Measurements from ENCODE around the gene RPA3. TPM values are rescaled to one million over a fixed set of nuclear protein-coding genes. Genes with fewer than 3 reads are reported as not detected.

Gene RPA3
- total RNA-seq, 3 donors from 2014 or later: 18.7 to 24.6 (median 22.3) TPM

GRCh38 chr7:7737674-7738073 is 19.3 kb upstream of the RPA3 start:
- TF ChIP-seq POLR2AphosphoS5 (IDR thresholded peaks at IDR 0.05) (no peak), POLR2A (IDR thresholded peaks at IDR 0.05) (no peak)
- TF ChIP-seq, protein P1, sequence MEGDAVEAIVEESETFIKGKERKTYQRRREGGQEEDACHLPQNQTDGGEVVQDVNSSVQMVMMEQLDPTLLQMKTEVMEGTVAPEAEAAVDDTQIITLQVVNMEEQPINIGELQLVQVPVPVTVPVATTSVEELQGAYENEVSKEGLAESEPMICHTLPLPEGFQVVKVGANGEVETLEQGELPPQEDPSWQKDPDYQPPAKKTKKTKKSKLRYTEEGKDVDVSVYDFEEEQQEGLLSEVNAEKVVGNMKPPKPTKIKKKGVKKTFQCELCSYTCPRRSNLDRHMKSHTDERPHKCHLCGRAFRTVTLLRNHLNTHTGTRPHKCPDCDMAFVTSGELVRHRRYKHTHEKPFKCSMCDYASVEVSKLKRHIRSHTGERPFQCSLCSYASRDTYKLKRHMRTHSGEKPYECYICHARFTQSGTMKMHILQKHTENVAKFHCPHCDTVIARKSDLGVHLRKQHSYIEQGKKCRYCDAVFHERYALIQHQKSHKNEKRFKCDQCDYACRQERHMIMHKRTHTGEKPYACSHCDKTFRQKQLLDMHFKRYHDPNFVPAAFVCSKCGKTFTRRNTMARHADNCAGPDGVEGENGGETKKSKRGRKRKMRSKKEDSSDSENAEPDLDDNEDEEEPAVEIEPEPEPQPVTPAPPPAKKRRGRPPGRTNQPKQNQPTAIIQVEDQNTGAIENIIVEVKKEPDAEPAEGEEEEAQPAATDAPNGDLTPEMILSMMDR (IDR thresholded peaks at IDR 0.05): no peak
- Histone ChIP-seq H3K4me1 (no peaks in the 10 kb centered on the region), H3K4me3 (no peak overlapping the region), H3K9me3 (no peaks in the 10 kb centered on the region), H3K36me3 (no peaks in the 10 kb centered on the region), H3K27me3 (no peaks in the 10 kb centered on the region), H3K27ac (no peak overlapping the region)
- intact Hi-C loops (cut with DNase I; ENCODE audit: low total_unique reads): no loop called here
- DNase-seq (ENCODE audit: low spot score in 2 of 2): no peak

DNA sequence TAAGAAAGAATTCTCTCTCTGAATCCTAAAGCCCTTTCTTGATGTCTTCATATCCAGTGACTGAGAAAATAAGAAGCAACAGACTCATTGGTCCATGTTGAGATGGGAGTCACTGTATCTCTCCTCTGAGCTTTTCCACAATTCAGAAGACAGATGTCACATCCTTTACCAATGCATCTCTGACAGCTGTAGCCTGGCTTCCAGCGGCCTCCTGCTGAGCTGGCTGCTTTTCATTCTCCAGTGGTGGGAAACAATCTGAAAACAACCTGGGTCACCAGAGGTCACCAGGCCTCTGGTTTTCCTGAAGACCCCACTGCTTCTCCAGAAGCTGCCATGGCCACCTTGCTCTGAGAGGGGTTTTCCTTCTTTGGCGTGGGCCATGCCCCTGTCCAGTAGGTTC is 18.3 kb upstream of the RPA3 start:
- intact Hi-C loops (cut with DNase I; ENCODE audit: low total_unique reads): no loop called here
- Histone ChIP-seq H3K27me3 (no peaks in the 10 kb centered on the region), H3K9me3 (no peaks in the 10 kb centered on the region), H3K36me3 (no peaks in the 10 kb centered on the region), H3K4me1 (no peaks in the 10 kb centered on the region), H3K27ac (no peak overlapping the region), H3K4me3 (no peak overlapping the region)
- no peak for DNase-seq (ENCODE audit: low spot score in 2 of 2)
- TF ChIP-seq POLR2A (IDR thresholded peaks at IDR 0.05): no peak

DNA sequence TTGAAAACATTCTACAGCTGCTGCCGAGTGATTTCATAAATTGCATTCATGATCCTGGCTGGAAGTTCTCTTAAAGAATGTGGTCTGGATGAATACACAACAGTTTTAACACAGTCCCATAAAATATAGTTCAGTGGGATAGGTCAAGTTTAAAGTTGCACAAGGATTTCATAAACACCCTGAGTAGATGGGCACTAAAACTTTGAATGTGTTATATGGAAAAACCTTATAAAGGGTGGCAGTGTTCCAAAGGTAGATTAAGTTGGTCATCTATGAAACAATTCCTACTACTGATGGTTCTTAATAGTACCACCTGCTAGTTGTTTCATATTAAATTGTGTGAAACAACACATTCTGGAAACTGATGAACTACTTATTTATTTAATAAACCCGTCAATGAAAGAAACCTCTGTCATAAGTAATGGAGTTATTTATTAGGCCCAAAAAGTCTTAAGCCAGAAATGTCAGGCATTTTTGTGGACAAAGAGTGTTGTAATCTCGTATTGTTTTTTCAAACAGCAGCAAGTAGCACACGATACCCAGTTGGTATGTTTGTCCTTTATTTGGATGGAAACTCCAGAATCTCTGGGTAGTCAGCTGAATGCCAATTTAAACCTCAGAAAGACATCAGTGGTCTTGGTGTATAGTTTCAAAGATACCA is 14.3 kb upstream of the RPA3 start:
- Histone ChIP-seq H3K9me3 (no peaks in the 10 kb centered on the region), H3K27me3 (no peaks in the 10 kb centered on the region), H3K36me3 (no peaks in the 10 kb centered on the region), H3K4me1 (no peaks in the 10 kb centered on the region), H3K27ac (peak overlapping the region; percentile 29 to 61), H3K4me3 (no peak overlapping the region)
- intact Hi-C loops (cut with DNase I; ENCODE audit: low total_unique reads): no loop called here
- no peak for DNase-seq (ENCODE audit: low spot score in 2 of 2)
- TF ChIP-seq, protein P1 (IDR thresholded peaks at IDR 0.05): no peak
- no peak for TF ChIP-seq POLR2A (IDR thresholded peaks at IDR 0.05)
- no peak for TF ChIP-seq POLR2AphosphoS5 (IDR thresholded peaks at IDR 0.05)

DNA sequence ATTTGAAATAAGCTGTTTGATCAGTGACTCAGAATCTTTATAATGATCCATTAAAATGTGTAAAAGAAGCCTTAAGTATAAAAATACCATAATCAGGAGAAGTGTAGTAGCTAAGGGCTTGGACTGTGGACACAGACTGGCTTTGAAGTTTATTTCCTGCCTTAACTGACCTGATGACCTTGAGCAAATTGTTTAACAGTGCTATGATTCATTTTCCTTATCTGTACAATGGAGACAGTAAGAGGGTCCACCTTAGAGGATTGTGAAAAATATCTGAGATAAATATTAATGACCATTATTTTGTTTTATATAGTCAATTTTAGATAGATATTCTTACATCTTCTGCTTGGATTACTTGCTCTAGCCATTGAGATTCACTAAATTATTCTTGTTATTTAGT is 13.3 kb upstream of the RPA3 start:
- Histone ChIP-seq H3K27ac (peak overlapping the region in 1 of 2 donors; percentile 61), H3K27me3 (no peaks in the 10 kb centered on the region), H3K4me3 (no peak overlapping the region), H3K9me3 (no peaks in the 10 kb centered on the region), H3K36me3 (no peaks in the 10 kb centered on the region), H3K4me1 (no peaks in the 10 kb centered on the region)
- no peak for DNase-seq (ENCODE audit: low spot score in 2 of 2)
- TF ChIP-seq POLR2A (IDR thresholded peaks at IDR 0.05) (no peak), POLR2AphosphoS5 (IDR thresholded peaks at IDR 0.05) (no peak)
- TF ChIP-seq, protein P1 (IDR thresholded peaks at IDR 0.05): no peak
- intact Hi-C loops (cut with DNase I; ENCODE audit: low total_unique reads): no loop called here

DNA sequence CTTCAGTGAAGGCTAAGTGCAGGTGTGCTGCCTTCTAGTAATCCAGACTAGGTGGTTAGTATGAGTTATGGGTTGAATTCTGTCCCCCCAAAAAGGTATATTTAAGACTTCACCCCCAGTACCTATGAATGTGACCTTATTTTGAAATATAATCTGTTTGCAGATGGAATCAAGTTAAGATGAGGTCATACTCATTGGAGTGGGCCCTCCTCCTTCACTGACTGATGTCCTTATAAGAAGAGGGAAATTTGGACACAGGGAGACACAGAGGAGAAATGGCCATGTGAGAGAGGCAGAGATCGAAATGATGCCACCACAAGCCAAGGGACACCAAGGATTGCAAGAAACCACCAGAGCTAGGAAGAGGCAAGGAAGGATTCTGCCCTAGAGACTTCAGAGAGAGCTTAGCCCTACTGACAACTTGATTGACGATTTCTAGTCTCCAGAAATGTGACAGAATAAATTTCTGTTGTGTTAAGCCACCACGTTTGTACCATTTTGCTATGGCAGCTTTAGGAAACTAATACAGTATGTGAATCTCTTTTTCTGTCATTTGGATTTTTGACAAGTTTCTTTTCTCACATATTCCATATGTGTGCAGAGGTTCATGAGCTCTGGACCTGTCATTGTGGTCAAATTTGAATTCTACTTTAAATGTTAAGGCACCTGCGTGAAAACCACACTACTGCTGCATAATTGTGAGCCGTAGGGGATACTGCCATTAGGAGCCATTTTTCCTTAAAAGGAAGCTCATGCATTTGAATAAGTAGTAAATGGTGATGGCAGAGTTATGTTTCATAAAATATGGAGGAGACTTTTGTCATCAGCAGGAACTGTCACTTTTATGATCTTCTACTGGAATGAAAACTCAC is 2.6 kb upstream of the RPA3 start:
- Histone ChIP-seq H3K27ac (no peak overlapping the region), H3K4me3 (no peak overlapping the region), H3K4me1 (no peaks in the 10 kb centered on the region), H3K9me3 (no peaks in the 10 kb centered on the region), H3K27me3 (no peaks in the 10 kb centered on the region), H3K36me3 (no peaks in the 10 kb centered on the region)
- no peak for TF ChIP-seq POLR2A (IDR thresholded peaks at IDR 0.05)
- TF ChIP-seq, protein P1 (IDR thresholded peaks at IDR 0.05): no peak
- no peak for TF ChIP-seq POLR2AphosphoS5 (IDR thresholded peaks at IDR 0.05)
- DNase-seq (ENCODE audit: low spot score in 2 of 2): no peak
- intact Hi-C loops (cut with DNase I; ENCODE audit: low total_unique reads): no loop called here
